Measurements from ENCODE around the gene HSPA1L.

The HSPA1L gene

GRCh38 chr6:31762356-31762755, 52.7 kb downstream of the HSPA1L start, which contains the start of gene SAPCD1:
Gene SAPCD1 (plus strand): TSS chr6:31762656. CDS start chr6:31763055, 399 bp downstream.
- no peak for DNase-seq

GRCh38 chr6:31761343-31761742, 53.7 kb downstream of the HSPA1L start:
- no peak for DNase-seq

DNA sequence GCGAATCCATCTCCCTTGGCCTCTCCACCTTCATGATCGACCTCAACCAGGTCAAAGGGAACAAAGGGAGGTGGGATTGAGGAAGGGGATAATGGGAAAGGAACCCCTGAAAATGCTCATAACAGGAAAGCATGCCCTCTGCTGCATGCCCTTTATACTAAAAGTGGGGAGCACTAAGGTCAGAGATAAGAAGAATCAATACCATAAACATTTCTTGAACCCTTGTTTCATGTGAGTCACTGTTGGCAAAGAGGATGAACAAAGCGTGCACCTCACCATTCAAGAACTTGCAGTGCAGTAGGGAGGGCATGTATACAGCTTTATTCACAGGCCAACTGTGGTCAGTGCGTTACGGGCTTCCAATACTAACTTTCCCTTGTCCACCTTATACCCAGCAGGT, 54.3 kb downstream of the HSPA1L start:
- DNase-seq, result no peak

Measured in NCI-H82 (cell line).